Neural cell (in vitro differentiated cells): ENCODE data around the gene GTF2E1. TPM values are rescaled to one million over a fixed set of nuclear protein-coding genes. Genes with fewer than 3 reads are reported as not detected.

Source experiments
- H2AFZ ChIP-seq: fragments of 200-600, 300-800 bp; sonication (generic), shearing (Covaris generic); 2 replicates; pipeline ENCODE4 v1.6.0; 2014; ENCODE audit warnings: low read depth, mild to moderate bottlenecking, antibody characterized with exemption, low read length, moderate library complexity
- H3F3A ChIP-seq: fragments of 200-600 bp; shearing (Covaris generic); 2 replicates; pipeline ENCODE4 v1.6.1; 2016; ENCODE audit warnings: mild to moderate bottlenecking, moderate library complexity, mixed read lengths, antibody characterized with exemption, low read length; ENCODE audit not compliant: insufficient read depth, poor library complexity, severe bottlenecking
- H3K27ac ChIP-seq: fragments of 200-600, 300-800 bp; sonication (generic), shearing (Covaris generic); 2 replicates; pipeline ENCODE4 v1.5.1; 2014; ENCODE audit warnings: mild to moderate bottlenecking, low read length, moderate library complexity
- H3K27me3 ChIP-seq: fragments of 300-800, 200-600 bp; sonication (generic), shearing (Covaris generic); 2 replicates; pipeline ENCODE4 v1.6.0; 2014; ENCODE audit warnings: mild to moderate bottlenecking, low read depth, low read length, moderate library complexity; ENCODE audit not compliant: insufficient read depth
- H3K36me3 ChIP-seq: fragments of 300-800, 200-600 bp; sonication (generic), shearing (Covaris generic); 2 replicates; pipeline ENCODE4 v1.5.1; 2014; ENCODE audit warnings: mild to moderate bottlenecking, antibody characterized with exemption, low read length, moderate library complexity; ENCODE audit not compliant: insufficient read depth
- H3K4me2 ChIP-seq: fragments of 300-800, 200-600 bp; sonication (generic), shearing (Covaris generic); 2 replicates; pipeline ENCODE4 v1.6.0; 2014; ENCODE audit warnings: mild to moderate bottlenecking, low read length
- H3K4me3 ChIP-seq: fragments of 300-800, 200-600 bp; sonication (generic), shearing (Covaris generic); 2 replicates; pipeline ENCODE4 v1.5.1; 2014; ENCODE audit warnings: mild to moderate bottlenecking, low read length, moderate library complexity
- H3K79me2 ChIP-seq: fragments of 200-600 bp; shearing (Covaris generic); replicated peaks from 2 replicates; pipeline ENCODE4 v1.6.0; 2014; ENCODE audit warnings: mild to moderate bottlenecking, low read length, moderate library complexity; ENCODE audit not compliant: insufficient read depth
- H3K9ac ChIP-seq: fragments of 300-800, 200-600 bp; sonication (generic), shearing (Covaris generic); 2 replicates; pipeline ENCODE4 v1.6.1; 2016; ENCODE audit warnings: mild to moderate bottlenecking, low read length, mixed read lengths
- H3K9me2 ChIP-seq: fragments of 200-600 bp; shearing (Covaris generic); 2 replicates; pipeline ENCODE4 v1.6.1; 2016; ENCODE audit warnings: mild to moderate bottlenecking, low read length, mixed read lengths; ENCODE audit not compliant: insufficient read depth
- H3K9me3 ChIP-seq: fragments of 200-600, 300-800 bp; sonication (generic), shearing (Covaris generic); 2 replicates; pipeline ENCODE4 v1.6.1; 2016; ENCODE audit warnings: mild to moderate bottlenecking, mixed run types, low read length, moderate library complexity, mixed read lengths
- H4K20me1 ChIP-seq: fragments of 200-600 bp; shearing (Covaris generic); 2 replicates; pipeline ENCODE4 v1.6.1; 2016; ENCODE audit warnings: mild to moderate bottlenecking, mixed run types; ENCODE audit not compliant: insufficient read depth
- EP300 ChIP-seq: fragments of 450-650 bp; conservative IDR thresholded peaks from 2 replicates; pipeline ENCODE4 v1.6.1; 2014; ENCODE audit warnings: antibody characterized with exemption, mild to moderate bottlenecking, moderate library complexity; ENCODE audit not compliant: poor library complexity, severe bottlenecking
- EZH2 ChIP-seq: fragments of 200-600, 300-800 bp; shearing (Covaris generic), sonication (generic); IDR thresholded peaks from 2 replicates; pipeline ENCODE4 v1.6.1; 2014; ENCODE audit warnings: antibody characterized with exemption, low read length, borderline replicate concordance, mild to moderate bottlenecking; ENCODE audit not compliant: insufficient read depth, poor library complexity, severe bottlenecking
- MXI1 ChIP-seq: fragments of 450-650 bp; conservative IDR thresholded peaks from 2 replicates; pipeline ENCODE4 v1.6.1; 2014; ENCODE audit warnings: antibody characterized with exemption, mild to moderate bottlenecking; ENCODE audit not compliant: poor library complexity, severe bottlenecking
- POLR2AphosphoS5 ChIP-seq: IDR thresholded peaks from 2 replicates; pipeline ENCODE4 v1.6.1; 2012
- RAD21 ChIP-seq: fragments of 450-650 bp; conservative IDR thresholded peaks from 2 replicates; pipeline ENCODE4 v1.6.1; 2014; ENCODE audit warnings: antibody characterized with exemption, mild to moderate bottlenecking, moderate library complexity
- SMC3 ChIP-seq: fragments of 450-650 bp; conservative IDR thresholded peaks from 2 replicates; pipeline ENCODE4 v1.6.1; 2014; ENCODE audit warnings: antibody characterized with exemption, mild to moderate bottlenecking, moderate library complexity; ENCODE audit not compliant: poor library complexity
- TAF1 ChIP-seq: IDR thresholded peaks from 2 replicates; pipeline ENCODE4 v1.6.1; 2012; ENCODE audit warnings: low read depth
- polyA plus RNA-seq: library from polyadenylated mRNA; depleted of rRNA; stranded (reverse); fragments of >200 nt; gene quantifications from 2 replicates; pipeline ENCODE4 v1.2.3, GENCODE V29; 2014
- TF ChIP-seq, protein P1 (sequence below): fragments of 450-650 bp; IDR thresholded peaks from 2 replicates; pipeline ENCODE4 v1.5.1; 2014; ENCODE audit warnings: antibody characterized with exemption, mild to moderate bottlenecking, moderate library complexity; ENCODE audit not compliant: poor library complexity, severe bottlenecking
- TF ChIP-seq, protein P2 (sequence below): IDR thresholded peaks from 2 replicates; pipeline ENCODE4 v1.6.1; 2012; ENCODE audit warnings: borderline replicate concordance

Gene GTF2E1
- polyA plus RNA-seq, 1 donor from 2014 or later = 25.1 TPM

DNA sequence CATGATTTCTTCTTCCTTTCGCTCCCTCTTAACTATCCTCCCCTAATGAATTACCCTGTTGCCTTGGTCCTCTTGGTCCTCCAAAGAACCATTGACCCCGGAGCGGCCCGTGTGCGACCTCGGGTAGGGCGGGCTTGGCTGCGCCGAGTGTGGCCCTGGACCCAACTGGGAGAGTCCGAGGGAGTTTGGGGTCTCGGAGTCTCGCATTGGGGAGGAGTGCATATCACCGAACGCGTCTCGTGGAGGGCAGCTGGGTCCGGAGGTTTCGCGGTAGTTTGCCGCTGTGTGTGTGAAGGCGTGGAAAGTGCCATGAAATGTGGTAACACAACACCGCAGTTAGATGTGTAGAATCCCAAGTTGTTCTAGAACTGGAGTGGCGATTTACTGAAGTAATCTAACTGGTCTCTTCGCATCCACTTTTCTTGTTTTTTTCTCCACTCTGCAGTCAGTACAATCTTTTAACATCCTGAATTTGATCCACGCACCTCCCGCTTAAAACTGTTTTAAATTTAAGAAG lies 363 bp downstream of the GTF2E1 start:
- Histone ChIP-seq H3K9me2 (no peaks in the 10 kb centered on the region), H4K20me1 (no peaks in the 10 kb centered on the region), H3K36me3 (no peaks in the 10 kb centered on the region), H3K27ac (peak overlapping the region; percentile 91), H3F3A (no peaks in the 10 kb centered on the region), H2AFZ (peak overlapping the region; percentile 98), H3K9ac (peak overlapping the region; percentile 80), H3K79me2 (peaks cover 24% of the 10 kb centered on the region), H3K4me2 (peak overlapping the region; percentile 100), H3K4me3 (peak overlapping the region; percentile 90), H3K27me3 (no peaks in the 10 kb centered on the region), H3K9me3 (peaks cover under 1% of the 10 kb centered on the region)
- TF ChIP-seq RAD21 (peak; percentile 55), EZH2 (no peak), SMC3 (peak; percentile 55), MXI1 (peak; percentile 36)
- TF ChIP-seq, protein P1, sequence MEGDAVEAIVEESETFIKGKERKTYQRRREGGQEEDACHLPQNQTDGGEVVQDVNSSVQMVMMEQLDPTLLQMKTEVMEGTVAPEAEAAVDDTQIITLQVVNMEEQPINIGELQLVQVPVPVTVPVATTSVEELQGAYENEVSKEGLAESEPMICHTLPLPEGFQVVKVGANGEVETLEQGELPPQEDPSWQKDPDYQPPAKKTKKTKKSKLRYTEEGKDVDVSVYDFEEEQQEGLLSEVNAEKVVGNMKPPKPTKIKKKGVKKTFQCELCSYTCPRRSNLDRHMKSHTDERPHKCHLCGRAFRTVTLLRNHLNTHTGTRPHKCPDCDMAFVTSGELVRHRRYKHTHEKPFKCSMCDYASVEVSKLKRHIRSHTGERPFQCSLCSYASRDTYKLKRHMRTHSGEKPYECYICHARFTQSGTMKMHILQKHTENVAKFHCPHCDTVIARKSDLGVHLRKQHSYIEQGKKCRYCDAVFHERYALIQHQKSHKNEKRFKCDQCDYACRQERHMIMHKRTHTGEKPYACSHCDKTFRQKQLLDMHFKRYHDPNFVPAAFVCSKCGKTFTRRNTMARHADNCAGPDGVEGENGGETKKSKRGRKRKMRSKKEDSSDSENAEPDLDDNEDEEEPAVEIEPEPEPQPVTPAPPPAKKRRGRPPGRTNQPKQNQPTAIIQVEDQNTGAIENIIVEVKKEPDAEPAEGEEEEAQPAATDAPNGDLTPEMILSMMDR = no peak

DNA sequence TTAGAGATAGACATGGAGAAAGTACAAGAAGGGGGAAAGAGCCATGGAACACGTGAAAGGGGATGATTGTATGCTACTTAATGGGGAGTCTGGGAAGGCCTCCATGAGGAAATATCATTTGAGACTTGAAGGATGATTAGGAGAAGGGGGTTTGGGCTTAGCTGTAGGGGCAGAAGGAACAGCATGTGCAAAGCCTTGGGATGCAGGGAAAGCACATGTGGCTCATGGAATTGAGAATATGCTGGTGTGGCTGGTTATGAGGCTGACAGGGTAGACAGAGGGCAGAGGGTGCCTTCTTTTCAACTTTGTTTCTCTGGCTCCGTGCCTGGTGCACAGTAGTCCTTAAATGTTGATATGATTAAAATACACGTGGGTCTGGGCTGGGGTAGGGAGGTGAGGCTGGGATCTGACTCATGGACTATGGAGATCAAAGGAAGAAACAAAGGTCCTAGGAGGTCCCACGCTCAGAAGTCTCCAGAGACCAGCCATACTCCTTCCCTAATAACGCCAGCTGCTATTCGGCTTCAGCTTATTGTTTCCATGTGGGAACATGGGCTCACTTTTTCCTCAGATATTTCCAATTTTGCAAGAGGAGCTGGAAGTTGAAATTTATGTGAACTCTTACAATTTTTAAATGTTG lies 1.1 kb downstream of the GTF2E1 start:
- no peaks in the 10 kb centered on the region for H3K9me2 ChIP-seq
- H3F3A ChIP-seq = no peaks in the 10 kb centered on the region
- H2AFZ ChIP-seq = no peak overlapping the region
- no peak for TF ChIP-seq EZH2
- TF ChIP-seq, protein P2, sequence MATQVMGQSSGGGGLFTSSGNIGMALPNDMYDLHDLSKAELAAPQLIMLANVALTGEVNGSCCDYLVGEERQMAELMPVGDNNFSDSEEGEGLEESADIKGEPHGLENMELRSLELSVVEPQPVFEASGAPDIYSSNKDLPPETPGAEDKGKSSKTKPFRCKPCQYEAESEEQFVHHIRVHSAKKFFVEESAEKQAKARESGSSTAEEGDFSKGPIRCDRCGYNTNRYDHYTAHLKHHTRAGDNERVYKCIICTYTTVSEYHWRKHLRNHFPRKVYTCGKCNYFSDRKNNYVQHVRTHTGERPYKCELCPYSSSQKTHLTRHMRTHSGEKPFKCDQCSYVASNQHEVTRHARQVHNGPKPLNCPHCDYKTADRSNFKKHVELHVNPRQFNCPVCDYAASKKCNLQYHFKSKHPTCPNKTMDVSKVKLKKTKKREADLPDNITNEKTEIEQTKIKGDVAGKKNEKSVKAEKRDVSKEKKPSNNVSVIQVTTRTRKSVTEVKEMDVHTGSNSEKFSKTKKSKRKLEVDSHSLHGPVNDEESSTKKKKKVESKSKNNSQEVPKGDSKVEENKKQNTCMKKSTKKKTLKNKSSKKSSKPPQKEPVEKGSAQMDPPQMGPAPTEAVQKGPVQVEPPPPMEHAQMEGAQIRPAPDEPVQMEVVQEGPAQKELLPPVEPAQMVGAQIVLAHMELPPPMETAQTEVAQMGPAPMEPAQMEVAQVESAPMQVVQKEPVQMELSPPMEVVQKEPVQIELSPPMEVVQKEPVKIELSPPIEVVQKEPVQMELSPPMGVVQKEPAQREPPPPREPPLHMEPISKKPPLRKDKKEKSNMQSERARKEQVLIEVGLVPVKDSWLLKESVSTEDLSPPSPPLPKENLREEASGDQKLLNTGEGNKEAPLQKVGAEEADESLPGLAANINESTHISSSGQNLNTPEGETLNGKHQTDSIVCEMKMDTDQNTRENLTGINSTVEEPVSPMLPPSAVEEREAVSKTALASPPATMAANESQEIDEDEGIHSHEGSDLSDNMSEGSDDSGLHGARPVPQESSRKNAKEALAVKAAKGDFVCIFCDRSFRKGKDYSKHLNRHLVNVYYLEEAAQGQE = no peak
- no peak for TF ChIP-seq TAF1
- TF ChIP-seq, protein P1 = no peak
- no peak for TF ChIP-seq EP300
- no peak for TF ChIP-seq POLR2AphosphoS5
- no peak for TF ChIP-seq RAD21
- TF ChIP-seq MXI1 = no peak
- TF ChIP-seq SMC3 = no peak
- no peaks in the 10 kb centered on the region for H3K36me3 ChIP-seq
- H3K9ac ChIP-seq = peak overlapping the region; percentile 80
- H4K20me1 ChIP-seq = no peaks in the 10 kb centered on the region
- H3K4me2 ChIP-seq = peak overlapping the region; percentile 100
- no peaks in the 10 kb centered on the region for H3K27me3 ChIP-seq
- H3K79me2 ChIP-seq = peaks cover 24% of the 10 kb centered on the region
- H3K9me3 ChIP-seq = no peaks in the 10 kb centered on the region
- no peak overlapping the region for H3K27ac ChIP-seq
- H3K4me3 ChIP-seq = peak overlapping the region; percentile 90
